Progenitor cell of endocrine pancreas (in vitro differentiated cells): Measurements from ENCODE around the gene MGAT1. TPM values are rescaled to one million over a fixed set of nuclear protein-coding genes. Genes with fewer than 3 reads are reported as not detected.

Experiments
- DNase-seq: peaks from one replicate; pipeline ENCODE4 v3.0.0; 2021; ENCODE audit warnings: low spot score; ENCODE audit not compliant: unreplicated experiment
- H3K27ac Mint-ChIP-seq: 2 replicates; pipeline ENCODE4 v1.8.0; 2021; ENCODE audit warnings: mild to moderate bottlenecking, moderate library complexity, mixed read lengths
- H3K27me3 Mint-ChIP-seq: 2 replicates; pipeline ENCODE4 v1.8.0; 2021; ENCODE audit warnings: mixed read lengths
- H3K36me3 Mint-ChIP-seq: 2 replicates; pipeline ENCODE4 v1.8.0; 2022; ENCODE audit warnings: mixed read lengths; ENCODE audit not compliant: insufficient read depth
- H3K4me1 Mint-ChIP-seq: 2 replicates; pipeline ENCODE4 v1.8.0; 2021; ENCODE audit warnings: low read depth, mixed read lengths
- H3K4me3 Mint-ChIP-seq: 2 replicates; pipeline ENCODE4 v1.8.0; 2021; ENCODE audit warnings: low read depth, mild to moderate bottlenecking, moderate library complexity, mixed read lengths
- H3K9me3 Mint-ChIP-seq: 2 replicates; pipeline ENCODE4 v1.8.0; 2021; ENCODE audit warnings: low read depth, mixed read lengths
- long read RNA-seq: library from polyadenylated mRNA; unstranded; transcript quantifications from one replicate; pipeline ENCODE4 v2.0.0, GENCODE V29; 2020
- total RNA-seq: library from RNA; stranded (reverse); gene quantifications from 2 replicates; pipeline ENCODE4 v1.2.1, GENCODE V29; 2021
- TF ChIP-seq, protein P1 (sequence below): fragments of 200-600 bp; sonication (generic); IDR thresholded peaks from one replicate; pipeline ENCODE4 v1.5.0; 2021; ENCODE audit warnings: antibody characterized with exemption, mild to moderate bottlenecking; ENCODE audit not compliant: unreplicated experiment

Gene MGAT1
- 63.8 and 66.9 TPM in 2 replicates for total RNA-seq
- long read RNA-seq, transcript MGAT1-201 (2 exons, 2,761 nt): major isoform, 9 of 33 reads
- long read RNA-seq, partial matches to known transcripts: 9 of 33 reads
- long read RNA-seq, other reads (novel, unspliced or antisense): 12 of 33 reads

DNA sequence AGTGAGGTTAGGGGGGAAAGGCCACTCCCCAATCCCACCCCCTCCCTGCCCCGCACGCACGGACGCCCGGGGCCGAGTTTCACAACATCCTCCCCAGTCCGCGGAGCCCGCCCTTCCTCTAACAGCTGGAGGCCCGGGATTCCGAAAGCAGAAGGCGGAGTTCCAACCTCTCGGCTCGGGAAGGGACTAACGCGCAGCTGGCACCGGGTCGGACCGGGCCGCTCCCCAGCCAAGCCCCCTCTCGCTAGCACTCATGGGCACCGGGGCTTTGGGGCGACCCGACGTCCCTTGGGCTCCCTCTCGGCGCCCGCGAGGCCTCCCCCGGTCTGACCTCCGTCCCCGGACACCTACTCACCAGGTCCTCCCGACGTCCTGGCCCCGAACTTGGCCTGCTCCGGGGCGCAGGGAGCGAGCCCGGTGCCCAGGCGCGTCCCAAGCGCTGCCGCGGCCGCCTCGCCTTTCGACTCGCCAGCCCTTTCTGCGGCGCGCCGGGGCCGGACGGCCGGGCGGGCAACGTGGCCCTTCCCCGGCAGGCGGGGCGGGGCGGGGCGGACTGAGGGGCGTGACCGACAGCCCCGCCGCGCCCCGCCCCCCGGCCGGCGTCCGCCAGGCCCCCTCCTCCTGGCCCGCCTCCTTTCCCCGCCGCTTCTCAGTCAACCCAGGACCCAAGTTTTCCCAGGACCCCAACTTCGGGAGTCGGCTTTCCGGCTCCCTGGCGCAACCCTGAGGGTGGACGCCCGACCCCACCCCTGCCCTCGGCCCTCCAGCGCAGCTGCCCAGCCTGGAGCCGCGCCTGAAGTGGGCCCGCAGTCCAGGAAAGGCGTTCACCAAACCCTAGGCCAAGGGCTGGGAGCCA, at the start of gene MGAT1:
Gene MGAT1, minus strand, starts transcription at position 482 of the 856 bp plus-strand sequence. CDS start 9,835 bp downstream, outside the sequence.
- Mint-ChIP-seq H3K4me3 (peak within 1 kb of the TSS; percentile 75), H3K27ac (peak within 1 kb of the TSS; percentile 90), H3K36me3 (peaks cover 10% of the 10 kb centered on the region), H3K4me1 (peaks cover 38% of the 10 kb centered on the region), H3K27me3 (no peaks in the 10 kb centered on the region), H3K9me3 (no peaks in the 10 kb centered on the region)
- TF ChIP-seq, protein P1, sequence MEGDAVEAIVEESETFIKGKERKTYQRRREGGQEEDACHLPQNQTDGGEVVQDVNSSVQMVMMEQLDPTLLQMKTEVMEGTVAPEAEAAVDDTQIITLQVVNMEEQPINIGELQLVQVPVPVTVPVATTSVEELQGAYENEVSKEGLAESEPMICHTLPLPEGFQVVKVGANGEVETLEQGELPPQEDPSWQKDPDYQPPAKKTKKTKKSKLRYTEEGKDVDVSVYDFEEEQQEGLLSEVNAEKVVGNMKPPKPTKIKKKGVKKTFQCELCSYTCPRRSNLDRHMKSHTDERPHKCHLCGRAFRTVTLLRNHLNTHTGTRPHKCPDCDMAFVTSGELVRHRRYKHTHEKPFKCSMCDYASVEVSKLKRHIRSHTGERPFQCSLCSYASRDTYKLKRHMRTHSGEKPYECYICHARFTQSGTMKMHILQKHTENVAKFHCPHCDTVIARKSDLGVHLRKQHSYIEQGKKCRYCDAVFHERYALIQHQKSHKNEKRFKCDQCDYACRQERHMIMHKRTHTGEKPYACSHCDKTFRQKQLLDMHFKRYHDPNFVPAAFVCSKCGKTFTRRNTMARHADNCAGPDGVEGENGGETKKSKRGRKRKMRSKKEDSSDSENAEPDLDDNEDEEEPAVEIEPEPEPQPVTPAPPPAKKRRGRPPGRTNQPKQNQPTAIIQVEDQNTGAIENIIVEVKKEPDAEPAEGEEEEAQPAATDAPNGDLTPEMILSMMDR: no peak
- DNase-seq: peak; percentile 65

DNA sequence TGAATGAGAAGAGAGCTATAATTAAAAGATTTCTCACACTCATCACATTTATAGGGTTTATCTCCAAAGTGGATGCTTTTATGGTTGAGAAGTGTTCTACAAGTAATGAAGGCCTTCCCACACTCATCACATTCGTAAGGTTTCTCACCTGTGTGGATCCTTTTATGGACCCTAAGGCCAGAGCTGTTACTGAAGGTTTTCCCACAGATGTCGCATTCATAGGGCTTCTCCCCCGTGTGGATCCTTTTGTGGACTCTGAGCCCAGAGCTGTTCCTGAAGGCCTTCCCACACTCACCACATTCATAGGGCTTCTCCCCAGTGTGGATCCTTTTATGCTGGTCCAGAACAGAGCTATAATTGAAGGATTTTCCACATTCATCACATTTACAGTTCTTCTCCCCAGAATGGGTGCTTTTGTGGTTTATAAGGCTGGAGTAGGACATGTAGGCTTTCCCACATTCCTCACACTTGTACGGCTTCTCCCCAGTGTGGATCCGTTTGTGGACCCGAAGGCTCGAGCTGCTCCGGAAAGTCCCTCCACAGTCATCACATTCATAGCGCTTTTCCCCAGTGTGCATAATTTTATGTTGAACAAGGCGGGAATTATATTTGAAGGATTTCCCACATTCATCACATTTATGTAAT, 48.0 kb upstream of the MGAT1 start:
- Mint-ChIP-seq H3K4me3 (no peak overlapping the region), H3K27me3 (no peaks in the 10 kb centered on the region), H3K9me3 (peaks cover 93% of the 10 kb centered on the region), H3K4me1 (no peaks in the 10 kb centered on the region), H3K27ac (peak overlapping the region; percentile 71), H3K36me3 (peaks cover 99% of the 10 kb centered on the region)
- DNase-seq: no peak
- TF ChIP-seq, protein P1: no peak

DNA sequence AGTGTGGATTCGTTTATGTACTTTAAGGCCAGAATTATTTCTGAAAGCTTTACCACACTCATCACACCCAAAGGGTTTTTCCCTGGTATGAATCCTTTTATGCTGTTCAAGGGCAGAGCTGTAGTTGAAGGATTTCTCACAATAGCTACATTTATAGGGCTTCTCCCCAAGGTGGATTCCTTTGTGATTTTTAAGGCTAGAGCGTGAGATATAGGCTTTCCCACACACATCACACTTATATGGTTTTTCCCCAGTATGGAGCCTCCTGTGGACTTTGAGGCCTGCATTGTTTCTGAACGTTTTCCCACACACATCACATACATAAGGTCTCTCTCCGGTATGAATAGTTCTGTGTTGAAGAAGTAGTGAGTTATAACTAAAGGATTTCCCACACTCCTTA, 47.2 kb upstream of the MGAT1 start:
- no peak for DNase-seq
- Mint-ChIP-seq H3K4me3 (no peak overlapping the region), H3K27me3 (no peaks in the 10 kb centered on the region), H3K36me3 (peaks cover 95% of the 10 kb centered on the region), H3K4me1 (no peaks in the 10 kb centered on the region), H3K9me3 (peaks cover 88% of the 10 kb centered on the region), H3K27ac (peak overlapping the region; percentile 37)
- TF ChIP-seq, protein P1: no peak

DNA sequence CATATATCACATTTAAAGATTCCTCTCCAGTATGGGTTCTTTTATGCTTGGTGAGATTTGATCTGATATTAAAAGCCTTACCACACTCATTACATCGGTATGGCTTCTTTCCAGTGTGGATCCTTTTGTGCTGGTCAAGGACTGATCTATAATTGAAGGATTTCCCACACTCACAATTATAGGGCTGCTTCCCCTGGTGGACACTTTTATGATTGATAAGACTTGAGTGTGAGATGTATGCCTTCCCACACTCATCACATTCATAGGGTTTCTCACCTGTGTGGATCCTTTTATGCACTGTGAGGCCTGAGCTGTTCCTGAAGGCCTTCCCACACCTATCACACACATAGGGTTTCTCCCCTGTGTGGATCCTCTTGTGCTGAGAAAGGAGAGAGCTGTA, 46.3 kb upstream of the MGAT1 start:
- H3K36me3 Mint-ChIP-seq: peaks cover 90% of the 10 kb centered on the region

DNA sequence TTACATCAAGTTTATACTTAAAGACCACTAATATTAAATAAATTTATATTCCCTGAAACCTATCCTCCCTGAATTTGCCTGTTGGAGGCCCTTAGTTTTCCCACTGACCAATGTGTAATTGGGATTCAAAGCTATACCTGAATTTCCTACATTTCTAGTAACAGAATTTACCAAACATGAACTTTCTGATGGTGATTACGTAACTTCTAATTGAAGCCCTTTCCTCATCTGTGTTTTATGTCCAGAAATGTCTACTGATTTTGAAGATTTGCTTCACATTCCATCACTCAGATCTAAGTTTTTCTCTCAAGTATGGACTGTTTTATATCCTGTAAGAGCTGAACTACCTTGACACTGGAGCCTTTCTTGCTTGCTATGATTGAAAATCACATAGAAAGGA, 45.7 kb upstream of the MGAT1 start:
- TF ChIP-seq, protein P1: no peak
- Mint-ChIP-seq H3K36me3 (peaks cover 84% of the 10 kb centered on the region), H3K27me3 (no peaks in the 10 kb centered on the region), H3K9me3 (peaks cover 80% of the 10 kb centered on the region), H3K4me1 (no peaks in the 10 kb centered on the region), H3K4me3 (no peak overlapping the region), H3K27ac (no peak overlapping the region)
- no peak for DNase-seq

More for the DNA sequence above, 46.3 kb upstream of the MGAT1 start:
- H3K27ac Mint-ChIP-seq: no peak overlapping the region
- no peaks in the 10 kb centered on the region for H3K4me1 Mint-ChIP-seq
- DNase-seq: no peak
- TF ChIP-seq, protein P1: no peak
- no peak overlapping the region for H3K4me3 Mint-ChIP-seq
- H3K9me3 Mint-ChIP-seq: peaks cover 84% of the 10 kb centered on the region
- H3K27me3 Mint-ChIP-seq: no peaks in the 10 kb centered on the region
